H1 (cell line): ENCODE results near the gene HIVEP3. TPM values are rescaled to one million over a fixed set of nuclear protein-coding genes. Genes with fewer than 3 reads are reported as not detected.

Experiments used
- CBX5 ChIP-seq: fragments of 300-800, 300-1000 bp; sonication (generic); IDR thresholded peaks from 2 replicates; pipeline ENCODE4 v1.7.1; 2016; ENCODE audit warnings: antibody characterized with exemption, low read length, low read depth
- CHD7 ChIP-seq: fragments of 300-600 bp; sonication (generic); IDR thresholded peaks from 2 replicates; pipeline ENCODE4 v1.7.1; 2012; ENCODE audit warnings: low read length, moderate library complexity, mild to moderate bottlenecking, inconsistent platforms; ENCODE audit not compliant: insufficient replicate concordance
- CTBP2 ChIP-seq: IDR thresholded peaks from 2 replicates; pipeline ENCODE4 v1.7.0; 2011; ENCODE audit warnings: borderline replicate concordance, mild to moderate bottlenecking, moderate library complexity, mixed read lengths, low read length; ENCODE audit not compliant: insufficient read depth, insufficient read length
- HDAC6 ChIP-seq: IDR thresholded peaks from one replicate; pipeline ENCODE4 v1.7.1; 2012; ENCODE audit warnings: low read depth, mild to moderate bottlenecking, inconsistent platforms, low read length, moderate library complexity
- JUN ChIP-seq: IDR thresholded peaks from 2 replicates; pipeline ENCODE4 v1.6.1; 2011; ENCODE audit warnings: low read depth, mild to moderate bottlenecking, improper control_type of control experiment, low read length
- POLR2A ChIP-seq, 2 experiments: IDR thresholded peaks; 1 replicate in 1 of 2; 2 replicates in 1 of 2; pipeline ENCODE4 v1.6.1; 2011; ENCODE audit warnings: low read depth in 2 of 2, low read length in 2 of 2, mild to moderate bottlenecking in 2 of 2; ENCODE audit errors: control extremely low read depth in 1 of 2
- SIN3A ChIP-seq, 2 experiments: IDR thresholded peaks in 1 of 2; conservative IDR thresholded peaks in 1 of 2; 2 replicates each; pipeline ENCODE4 v1.6.1; 2011 to 2012; ENCODE audit warnings: low read length in 2 of 2, improper control_type of control experiment in 1 of 2, low read depth in 1 of 2, mild to moderate bottlenecking in 1 of 2
- SIX5 ChIP-seq: IDR thresholded peaks from 2 replicates; pipeline ENCODE4 v1.6.1; 2011; ENCODE audit warnings: mild to moderate bottlenecking, low read depth, low read length
- SUZ12 ChIP-seq: fragments of 200-600 bp; sonication (generic); IDR thresholded peaks from 2 replicates; pipeline ENCODE4 v1.6.1; 2012; ENCODE audit warnings: mild to moderate bottlenecking, inconsistent platforms, low read length, moderate library complexity, mixed read lengths
- YY1 ChIP-seq: IDR thresholded peaks from 2 replicates; pipeline ENCODE4 v1.6.1; 2011; ENCODE audit warnings: low read depth, mild to moderate bottlenecking, low read length
- ZNF274 ChIP-seq: IDR thresholded peaks from 2 replicates; pipeline ENCODE4 v1.7.0; 2012; ENCODE audit warnings: low read length, borderline replicate concordance; ENCODE audit errors: extremely low read depth
- polyA plus RNA-seq, 7 experiments: library from polyadenylated mRNA; depleted of rRNA in 3 of 7; stranded (reverse) in 5 of 7; unstranded in 2 of 7; fragments of >200 nt in 5 of 7; fragments of 200-250 nt in 2 of 7; gene quantifications; 1 replicate in 5 of 7; 2 replicates in 1 of 7; 4 replicates in 1 of 7; pipeline versions ENCODE4 v1.2.1 to v1.2.3, GENCODE V29; 2011 to 2013; ENCODE audit warnings: missing spikeins in 2 of 7, mixed read lengths in 2 of 7
- total RNA-seq: library from RNA; stranded (reverse); fragmentation: NEBNext Ultra II Directional; extraction: Animal tissue kit (Norgen Biotek cat#: 25700); gene quantifications from 2 replicates; pipeline ENCODE4 v1.2.1, GENCODE V29; 2021

HIVEP3 gene
- total and polyA plus RNA-seq, 2 of the 8 experiments (the other 6 are each of a cell fraction or from before 2014, with no cell fraction given): 0.24 to 0.69 TPM

GRCh38 chr1:41653574-41653973, 265.1 kb downstream of the HIVEP3 start (continued):
- no peak for TF ChIP-seq CHD7
- no peak for TF ChIP-seq SIN3A (conservative IDR thresholded peaks at IDR 0.05 in 1 of 2, IDR thresholded peaks at IDR 0.05 in 1 of 2; ENCODE audit: low read depth in 1 of 2, low read length in 2 of 2)
- no peak for TF ChIP-seq SIX5
- no peak for TF ChIP-seq CTBP2
- TF ChIP-seq CBX5: no peak
- no peak for TF ChIP-seq JUN
- TF ChIP-seq POLR2A (IDR thresholded peaks at IDR 0.05; ENCODE audit: control extremely low read depth in 1 of 2, low read depth in 2 of 2, low read length in 2 of 2): no peak
- TF ChIP-seq YY1: no peak
- TF ChIP-seq SUZ12: no peak
- no peak for TF ChIP-seq HDAC6
- no peak for TF ChIP-seq ZNF274
